ENCODE results near the gene GPR17. TPM values are rescaled to one million over a fixed set of nuclear protein-coding genes. Genes with fewer than 3 reads are reported as not detected.

GPR17 gene
- total RNA-seq, 1 experiment from 2014 or later = 0.35 TPM

DNA sequence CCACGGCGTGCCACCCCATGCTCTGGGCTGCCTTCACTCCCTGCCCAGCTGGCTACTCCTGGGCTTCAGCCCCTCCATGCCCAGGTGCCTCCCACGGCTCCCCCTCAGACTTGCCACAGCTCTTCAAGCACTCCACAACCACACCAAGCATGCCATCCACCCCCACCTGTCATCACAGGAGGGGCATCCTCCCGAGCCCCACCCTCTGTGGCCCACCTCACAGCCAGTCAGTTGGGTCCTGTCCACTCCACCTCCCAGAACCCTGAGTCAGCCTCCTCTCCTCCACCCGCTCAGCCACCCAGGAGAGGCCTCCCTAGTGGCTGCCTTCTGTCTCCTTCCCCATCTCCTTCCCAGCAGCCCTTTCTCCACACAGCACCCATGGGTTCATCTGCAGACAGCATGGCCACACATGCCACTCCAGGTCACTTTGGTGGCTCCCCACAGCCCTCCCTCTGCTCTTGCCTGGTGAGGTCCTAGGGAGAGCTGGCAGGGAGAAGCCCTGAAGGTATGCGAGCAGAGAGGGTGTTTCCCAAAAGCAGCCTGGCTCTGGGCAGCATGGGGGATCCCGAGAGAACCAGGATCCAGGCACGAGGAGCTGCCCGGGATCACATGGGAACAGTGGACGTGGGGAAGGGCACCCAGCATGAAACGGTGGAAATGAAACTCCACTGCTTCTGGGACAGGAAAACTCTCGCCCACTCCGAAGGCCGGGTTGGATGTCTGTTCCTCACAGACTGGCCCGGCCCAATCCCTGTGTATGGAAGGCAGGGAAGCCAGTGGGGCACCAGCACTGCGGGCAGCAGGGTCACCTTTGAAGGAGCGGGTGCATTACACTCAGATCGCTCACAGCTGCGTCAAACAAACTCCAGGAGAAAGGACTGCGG lies 26.6 kb downstream of the GPR17 start:
- Mint-ChIP-seq H3K27me3 (ENCODE audit: low read depth) (peaks cover 75% of the 10 kb centered on the region), H3K4me3 (no peak overlapping the region), H3K4me1 (peaks cover 6 to 10% of the 10 kb centered on the region in 2 experiments; a peak in 3 of 4 replicates), H3K36me3 (ENCODE audit: insufficient read depth in 1 of 3, low read depth in 3 of 3) (no peaks in the 10 kb centered on the region; a peak in 1 of 7 replicates), H3K27ac (no peak overlapping the region), H3K9me3 (no peaks in the 10 kb centered on the region)
- Histone ChIP-seq H4K91ac (ENCODE audit: insufficient read length, low read depth, low read length) (no peak overlapping the region), H3K23me2 (ENCODE audit: insufficient read length, low read depth, low read length, poor library complexity, severe bottlenecking) (peaks cover 6% of the 10 kb centered on the region), H2BK15ac (ENCODE audit: low read depth, low read length) (no peak overlapping the region), H4K8ac (replicated peaks; ENCODE audit: insufficient read length, low read depth, low read length) (no peak overlapping the region), H3K9ac (ENCODE audit: extremely low read depth, insufficient read length, low read length) (no peak overlapping the region), H4K20me1 (ENCODE audit: control insufficient read depth, insufficient read depth, insufficient read length) (no peaks in the 10 kb centered on the region), H2BK5ac (ENCODE audit: insufficient read length, low read length) (no peak overlapping the region), H3K79me1 (ENCODE audit: insufficient read depth, low read depth, low read length, poor library complexity, severe bottlenecking) (no peaks in the 10 kb centered on the region), H3K4ac (ENCODE audit: low read depth, low read length) (no peak overlapping the region), H3K4me2 (ENCODE audit: insufficient read depth, insufficient read length, low read length) (no peak overlapping the region), H2BK12ac (ENCODE audit: insufficient read length, low read depth, low read length) (no peak overlapping the region), H4K5ac (ENCODE audit: insufficient read length, low read depth, low read length) (no peak overlapping the region), H3K23ac (ENCODE audit: insufficient read length, low read depth, low read length) (no peak overlapping the region), H3K9me3 (ENCODE audit: control insufficient read depth, low read depth, low read length) (no peaks in the 10 kb centered on the region), H3K56ac (ENCODE audit: insufficient read length, low read depth, low read length) (no peak overlapping the region), H2AFZ (ENCODE audit: low read length) (no peak overlapping the region), H2BK20ac (ENCODE audit: low read depth, low read length, poor library complexity, severe bottlenecking) (no peak overlapping the region), H3K14ac (ENCODE audit: insufficient read depth, low read length) (no peak overlapping the region), H3T11ph (ENCODE audit: low read length) (no peak overlapping the region), H3K27ac (ENCODE audit: insufficient read length, low read depth, low read length) (no peak overlapping the region), H3K18ac (ENCODE audit: insufficient read length, low read depth, low read length) (no peak overlapping the region), H3K4me1 (ENCODE audit: insufficient read depth, low read length) (no peaks in the 10 kb centered on the region), H3K27me3 (ENCODE audit: insufficient read depth, low read length) (peaks cover 13% of the 10 kb centered on the region), H2BK120ac (ENCODE audit: low read depth, low read length, poor library complexity, severe bottlenecking) (no peak overlapping the region), H3K79me2 (ENCODE audit: insufficient read depth, low read length) (no peaks in the 10 kb centered on the region), H2AK5ac (ENCODE audit: insufficient read length, low read length) (no peak overlapping the region)
- WGBS (ENCODE audit: extremely low coverage, insufficient read length, low lambda C conversion rate) = no CpG with 5 or more reads among the region's 20 CpGs
- TF ChIP-seq, protein P1, sequence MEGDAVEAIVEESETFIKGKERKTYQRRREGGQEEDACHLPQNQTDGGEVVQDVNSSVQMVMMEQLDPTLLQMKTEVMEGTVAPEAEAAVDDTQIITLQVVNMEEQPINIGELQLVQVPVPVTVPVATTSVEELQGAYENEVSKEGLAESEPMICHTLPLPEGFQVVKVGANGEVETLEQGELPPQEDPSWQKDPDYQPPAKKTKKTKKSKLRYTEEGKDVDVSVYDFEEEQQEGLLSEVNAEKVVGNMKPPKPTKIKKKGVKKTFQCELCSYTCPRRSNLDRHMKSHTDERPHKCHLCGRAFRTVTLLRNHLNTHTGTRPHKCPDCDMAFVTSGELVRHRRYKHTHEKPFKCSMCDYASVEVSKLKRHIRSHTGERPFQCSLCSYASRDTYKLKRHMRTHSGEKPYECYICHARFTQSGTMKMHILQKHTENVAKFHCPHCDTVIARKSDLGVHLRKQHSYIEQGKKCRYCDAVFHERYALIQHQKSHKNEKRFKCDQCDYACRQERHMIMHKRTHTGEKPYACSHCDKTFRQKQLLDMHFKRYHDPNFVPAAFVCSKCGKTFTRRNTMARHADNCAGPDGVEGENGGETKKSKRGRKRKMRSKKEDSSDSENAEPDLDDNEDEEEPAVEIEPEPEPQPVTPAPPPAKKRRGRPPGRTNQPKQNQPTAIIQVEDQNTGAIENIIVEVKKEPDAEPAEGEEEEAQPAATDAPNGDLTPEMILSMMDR (conservative IDR thresholded peaks at IDR 0.05) = no peak
- DNase-seq = no peak

Measured in H9 (cell line).